IPS-15b (cell line): Measurements from ENCODE around the gene TRIM14.
A peak's percentile ranks its signal among the peaks of the same experiment; 100 is the strongest.

ENCODE experiments used
- H3K27me3 ChIP-seq: one replicate; pipeline ENCODE4 v1.6.1; 2013; ENCODE audit warnings: low read length; ENCODE audit not compliant: control insufficient read depth, insufficient read depth
- H3K36me3 ChIP-seq: one replicate; pipeline ENCODE4 v1.6.1; 2013; ENCODE audit warnings: low read length; ENCODE audit not compliant: control insufficient read depth, insufficient read depth
- H3K4me1 ChIP-seq: one replicate; pipeline ENCODE4 v1.6.1; 2013; ENCODE audit warnings: mild to moderate bottlenecking, low read length; ENCODE audit not compliant: control insufficient read depth, insufficient read depth
- H3K4me3 ChIP-seq: one replicate; pipeline ENCODE4 v1.5.1; 2013; ENCODE audit warnings: low read depth, low read length
- H3K9ac ChIP-seq: one replicate; pipeline ENCODE4 v1.6.1; 2013; ENCODE audit warnings: low read depth, mild to moderate bottlenecking, low read length
- H3K9me3 ChIP-seq: one replicate; pipeline ENCODE4 v1.6.1; 2013; ENCODE audit warnings: mild to moderate bottlenecking, low read length; ENCODE audit not compliant: control insufficient read depth, insufficient read depth

Gene TRIM14

DNA sequence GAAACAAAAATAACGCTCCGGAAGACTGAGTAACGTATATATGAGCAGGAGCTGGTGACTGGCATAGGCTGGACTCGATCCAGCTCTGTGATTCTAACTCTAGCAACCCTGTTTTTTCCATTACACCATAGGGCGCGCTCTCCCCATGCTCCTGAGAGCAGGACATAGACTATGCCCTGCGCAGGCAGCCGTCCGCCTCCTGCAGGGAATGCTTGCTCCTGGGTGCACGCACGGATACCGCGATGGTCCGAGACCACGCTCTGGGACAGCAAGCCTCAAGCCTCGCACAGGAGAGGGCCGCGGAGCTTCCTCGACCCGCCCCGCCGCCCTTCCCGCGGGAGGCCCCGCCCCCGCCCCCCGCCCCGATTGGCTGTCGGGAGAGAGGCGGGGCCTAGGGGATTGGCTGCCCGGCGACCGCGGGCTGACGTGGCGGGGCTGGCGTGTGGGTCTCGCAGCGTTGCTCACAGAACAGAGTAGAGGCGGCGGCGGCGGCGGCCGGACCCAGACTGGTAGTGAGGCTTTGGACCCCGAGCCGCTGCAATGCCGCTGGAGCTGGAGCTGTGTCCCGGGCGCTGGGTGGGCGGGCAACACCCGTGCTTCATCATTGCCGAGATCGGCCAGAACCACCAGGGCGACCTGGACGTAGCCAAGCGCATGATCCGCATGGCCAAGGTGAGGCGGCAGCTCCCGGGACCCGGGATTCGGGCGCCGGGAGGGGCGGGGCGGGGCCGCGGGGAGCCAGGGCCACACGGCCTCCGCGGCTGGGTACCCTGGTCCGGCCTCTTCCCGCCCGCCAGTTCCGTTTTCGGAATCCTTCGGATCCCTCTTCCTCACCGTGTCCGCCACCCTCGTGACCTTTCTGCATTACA lies 62.5 kb downstream of the TRIM14 start, which contains the start of gene NANS:
TSS of gene NANS (plus strand) at position 464 of the 869 bp plus-strand sequence. CDS start at position 541, 77 bp downstream.
- Histone ChIP-seq H3K9ac (peak within 1 kb of the TSS; percentile 81), H3K4me3 (peak within 1 kb of the TSS; percentile 74), H3K27me3 (peaks cover 3% of the 10 kb centered on the region), H3K9me3 (no peaks in the 10 kb centered on the region), H3K36me3 (peaks cover 5% of the 10 kb centered on the region), H3K4me1 (no peaks in the 10 kb centered on the region)

- H3K4me3 ChIP-seq: no peak overlapping the region
- peaks cover 3% of the 10 kb centered on the region for H3K27me3 ChIP-seq
- H3K9me3 ChIP-seq: no peaks in the 10 kb centered on the region
- H3K9ac ChIP-seq: no peak overlapping the region
- H3K36me3 ChIP-seq: no peaks in the 10 kb centered on the region
- no peaks in the 10 kb centered on the region for H3K4me1 ChIP-seq
These were observed 64.6 kb downstream of the TRIM14 start for GRCh38 chr9:98054376-98054951.

DNA sequence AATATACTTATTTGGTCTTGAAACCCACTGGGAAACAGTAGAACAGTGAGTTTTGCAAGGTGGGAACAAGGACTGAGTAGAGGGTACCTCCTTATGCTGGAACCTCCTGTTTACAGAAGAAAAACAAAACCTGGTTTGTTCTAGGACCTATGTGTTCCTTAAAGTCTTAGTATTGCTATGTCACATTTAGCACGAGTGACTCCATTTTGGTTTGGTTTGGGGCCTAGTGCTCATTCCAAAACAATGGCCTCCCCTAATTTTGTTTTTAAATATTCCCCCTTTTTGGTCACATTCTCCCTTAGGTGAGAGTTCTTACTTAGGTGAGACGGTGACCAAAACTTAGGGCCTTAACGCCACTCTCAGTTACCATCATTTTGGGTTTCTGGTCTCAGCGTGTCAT lies 68.7 kb downstream of the TRIM14 start:
- Histone ChIP-seq H3K9ac (no peak overlapping the region), H3K9me3 (no peaks in the 10 kb centered on the region), H3K4me3 (no peak overlapping the region), H3K27me3 (peaks cover 3% of the 10 kb centered on the region), H3K36me3 (no peaks in the 10 kb centered on the region), H3K4me1 (no peaks in the 10 kb centered on the region)

- no peaks in the 10 kb centered on the region for H3K36me3 ChIP-seq
- H3K4me3 ChIP-seq: no peak overlapping the region
- peaks cover 3% of the 10 kb centered on the region for H3K27me3 ChIP-seq
- H3K9me3 ChIP-seq: no peaks in the 10 kb centered on the region
- H3K4me1 ChIP-seq: no peaks in the 10 kb centered on the region
- no peak overlapping the region for H3K9ac ChIP-seq
These were observed 69.5 kb downstream of the TRIM14 start for GRCh38 chr9:98049288-98050072.

DNA sequence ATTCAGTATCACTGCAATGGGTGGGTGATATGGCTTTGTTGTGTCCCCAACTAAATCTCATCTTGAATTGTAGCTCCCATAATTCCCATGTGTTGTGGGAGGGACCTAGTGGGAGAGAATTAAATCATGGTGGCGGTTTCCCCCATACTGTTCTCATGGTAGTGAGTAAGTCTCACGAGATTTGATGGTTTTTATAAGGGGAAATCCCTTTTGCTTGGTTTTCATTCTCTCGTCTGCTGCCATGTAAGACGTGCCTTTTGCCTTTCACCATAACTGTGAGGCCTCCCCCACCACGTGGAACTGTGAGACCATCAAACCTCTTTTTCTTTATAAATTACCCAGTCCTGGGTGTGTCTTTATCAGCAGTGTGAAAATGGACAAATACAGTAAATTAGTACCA lies 72.0 kb downstream of the TRIM14 start:
- Histone ChIP-seq H3K9me3 (no peaks in the 10 kb centered on the region), H3K4me3 (no peak overlapping the region), H3K27me3 (peaks cover 3% of the 10 kb centered on the region), H3K36me3 (no peaks in the 10 kb centered on the region), H3K9ac (no peak overlapping the region), H3K4me1 (no peaks in the 10 kb centered on the region)

DNA sequence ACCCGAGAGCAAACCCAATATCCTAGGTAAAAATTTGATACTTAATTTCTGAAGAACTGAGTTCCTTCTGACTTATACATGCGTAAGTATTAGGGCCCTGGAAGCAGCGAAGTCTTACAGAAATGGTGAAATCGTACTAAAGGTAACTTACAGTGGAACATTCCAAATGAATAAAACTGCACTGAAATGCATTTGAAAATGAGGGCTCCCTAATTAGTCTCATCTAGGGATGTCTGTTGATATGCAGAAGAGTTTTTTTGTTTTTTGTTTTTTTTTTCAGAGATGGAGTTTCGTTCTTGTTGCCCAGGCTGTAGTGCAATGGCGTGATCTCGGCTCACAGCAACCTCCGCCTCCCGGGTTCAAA lies 72.9 kb downstream of the TRIM14 start:
- no peak overlapping the region for H3K4me3 ChIP-seq
- no peak overlapping the region for H3K9ac ChIP-seq
- H3K4me1 ChIP-seq: no peaks in the 10 kb centered on the region

DNA sequence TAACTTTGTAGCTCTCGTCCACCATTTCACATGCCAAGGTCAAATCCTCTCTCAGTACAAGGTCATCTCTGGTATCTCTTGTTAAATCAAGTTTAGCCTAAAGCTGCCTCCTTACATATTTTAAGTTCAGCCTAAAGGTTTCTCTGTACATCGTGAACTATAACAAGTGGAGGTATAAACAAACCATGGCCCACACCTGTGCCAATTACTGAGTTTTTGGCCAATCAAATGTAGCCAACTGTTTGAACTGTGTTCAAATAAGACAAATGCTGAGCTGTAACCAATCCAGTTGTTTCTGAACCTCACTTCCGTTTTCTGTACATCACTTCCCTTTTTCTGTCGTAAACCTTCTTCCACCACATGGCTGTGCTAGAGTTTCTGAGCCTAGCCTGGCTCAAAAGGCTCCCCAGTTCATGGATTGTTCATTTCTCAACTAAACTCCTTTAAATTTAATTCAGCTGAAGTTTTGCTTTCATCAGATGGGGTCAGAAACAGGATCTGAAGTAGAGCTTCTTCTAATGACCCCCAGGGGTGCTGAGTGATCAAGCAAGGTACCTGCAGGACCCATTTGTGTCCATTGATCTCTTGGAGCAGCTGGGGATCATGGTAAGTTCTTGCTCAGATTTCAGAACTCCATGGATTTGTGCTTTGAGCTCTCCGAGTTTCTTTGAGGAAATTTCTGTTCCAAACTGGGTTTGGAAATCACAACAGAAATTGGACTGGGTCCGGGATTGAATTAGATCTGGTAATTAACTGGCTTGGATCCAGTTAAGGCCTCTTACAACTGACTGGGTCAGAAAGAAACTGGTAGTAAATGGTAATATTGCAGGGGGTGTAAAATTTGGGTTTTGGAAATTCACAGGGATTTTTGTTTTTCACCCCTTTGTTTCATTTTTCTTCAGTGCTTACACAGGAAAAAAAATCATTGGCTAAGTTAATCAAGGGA lies 73.5 kb downstream of the TRIM14 start:
- H3K27me3 ChIP-seq: no peaks in the 10 kb centered on the region
- no peak overlapping the region for H3K9ac ChIP-seq
- no peak overlapping the region for H3K4me3 ChIP-seq
- H3K36me3 ChIP-seq: no peaks in the 10 kb centered on the region
- no peaks in the 10 kb centered on the region for H3K9me3 ChIP-seq
- H3K4me1 ChIP-seq: no peaks in the 10 kb centered on the region

More for the DNA sequence above, 72.9 kb downstream of the TRIM14 start:
- Histone ChIP-seq H3K27me3 (no peaks in the 10 kb centered on the region), H3K36me3 (no peaks in the 10 kb centered on the region), H3K9me3 (no peaks in the 10 kb centered on the region)

DNA sequence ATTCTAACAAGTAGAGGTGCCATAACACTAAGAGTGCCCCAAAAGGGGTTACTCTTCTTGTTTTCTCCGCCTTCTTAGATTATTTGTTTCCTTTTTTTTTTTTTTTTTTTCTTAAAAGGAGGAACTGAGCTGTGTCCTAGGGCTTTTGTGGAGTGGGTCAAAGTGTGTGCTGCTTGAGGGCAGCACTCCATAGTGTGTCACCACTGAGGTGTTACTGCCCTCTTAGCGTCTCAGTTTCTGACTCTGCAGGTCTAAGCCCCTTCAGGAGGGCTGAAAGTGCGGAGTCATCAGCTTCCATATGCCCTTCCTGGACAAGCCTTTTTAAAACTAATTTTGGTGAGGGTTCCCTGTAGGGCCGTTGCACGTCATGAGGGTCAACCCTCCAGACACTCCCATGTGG lies 75.1 kb downstream of the TRIM14 start:
- Histone ChIP-seq H3K36me3 (no peaks in the 10 kb centered on the region), H3K9me3 (no peaks in the 10 kb centered on the region), H3K9ac (no peak overlapping the region), H3K27me3 (no peaks in the 10 kb centered on the region), H3K4me1 (no peaks in the 10 kb centered on the region), H3K4me3 (no peak overlapping the region)

DNA sequence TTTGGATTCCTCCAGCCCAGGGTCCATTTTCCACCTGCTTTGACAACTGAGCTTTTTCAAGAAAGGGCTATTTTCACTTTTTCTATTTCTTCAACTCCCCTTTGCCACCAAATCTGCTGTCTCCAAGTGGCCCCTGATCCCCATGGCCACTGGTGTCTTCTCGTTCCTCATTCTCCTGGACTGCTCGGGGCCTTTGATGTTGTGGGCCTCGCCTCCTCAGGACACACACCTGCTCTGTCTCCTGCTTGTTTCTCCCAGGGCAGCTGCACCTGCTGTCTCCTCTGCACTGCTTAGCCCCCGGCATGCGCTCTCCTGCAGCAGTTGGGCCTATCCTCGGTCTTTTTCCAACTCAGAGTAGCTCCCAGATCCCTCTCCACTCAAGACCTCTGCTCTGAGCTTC lies 78.8 kb downstream of the TRIM14 start:
- Histone ChIP-seq H3K36me3 (no peaks in the 10 kb centered on the region), H3K4me3 (no peak overlapping the region), H3K9ac (no peak overlapping the region), H3K27me3 (peaks cover 2% of the 10 kb centered on the region), H3K4me1 (no peaks in the 10 kb centered on the region), H3K9me3 (no peaks in the 10 kb centered on the region)

GRCh38 chr9:98039607-98040017 lies 79.4 kb downstream of the TRIM14 start:
- Histone ChIP-seq H3K4me1 (no peaks in the 10 kb centered on the region), H3K9me3 (no peaks in the 10 kb centered on the region)

GRCh38 chr9:98038958-98039357 lies 80.1 kb downstream of the TRIM14 start:
- Histone ChIP-seq H3K36me3 (no peaks in the 10 kb centered on the region), H3K4me1 (no peaks in the 10 kb centered on the region), H3K9ac (no peak overlapping the region), H3K27me3 (peaks cover 5% of the 10 kb centered on the region), H3K9me3 (no peaks in the 10 kb centered on the region), H3K4me3 (no peak overlapping the region)

More at GRCh38 chr9:98039607-98040017, 79.4 kb downstream of the TRIM14 start:
- no peaks in the 10 kb centered on the region for H3K36me3 ChIP-seq
- peaks cover 3% of the 10 kb centered on the region for H3K27me3 ChIP-seq
- H3K9ac ChIP-seq: no peak overlapping the region
- no peak overlapping the region for H3K4me3 ChIP-seq
